ENCODE measurements around the gene OTOG. TPM values are rescaled to one million over a fixed set of nuclear protein-coding genes. Genes with fewer than 3 reads are reported as not detected.

OTOG gene
- total RNA-seq, 1 experiment from 2014 or later: not detected

DNA sequence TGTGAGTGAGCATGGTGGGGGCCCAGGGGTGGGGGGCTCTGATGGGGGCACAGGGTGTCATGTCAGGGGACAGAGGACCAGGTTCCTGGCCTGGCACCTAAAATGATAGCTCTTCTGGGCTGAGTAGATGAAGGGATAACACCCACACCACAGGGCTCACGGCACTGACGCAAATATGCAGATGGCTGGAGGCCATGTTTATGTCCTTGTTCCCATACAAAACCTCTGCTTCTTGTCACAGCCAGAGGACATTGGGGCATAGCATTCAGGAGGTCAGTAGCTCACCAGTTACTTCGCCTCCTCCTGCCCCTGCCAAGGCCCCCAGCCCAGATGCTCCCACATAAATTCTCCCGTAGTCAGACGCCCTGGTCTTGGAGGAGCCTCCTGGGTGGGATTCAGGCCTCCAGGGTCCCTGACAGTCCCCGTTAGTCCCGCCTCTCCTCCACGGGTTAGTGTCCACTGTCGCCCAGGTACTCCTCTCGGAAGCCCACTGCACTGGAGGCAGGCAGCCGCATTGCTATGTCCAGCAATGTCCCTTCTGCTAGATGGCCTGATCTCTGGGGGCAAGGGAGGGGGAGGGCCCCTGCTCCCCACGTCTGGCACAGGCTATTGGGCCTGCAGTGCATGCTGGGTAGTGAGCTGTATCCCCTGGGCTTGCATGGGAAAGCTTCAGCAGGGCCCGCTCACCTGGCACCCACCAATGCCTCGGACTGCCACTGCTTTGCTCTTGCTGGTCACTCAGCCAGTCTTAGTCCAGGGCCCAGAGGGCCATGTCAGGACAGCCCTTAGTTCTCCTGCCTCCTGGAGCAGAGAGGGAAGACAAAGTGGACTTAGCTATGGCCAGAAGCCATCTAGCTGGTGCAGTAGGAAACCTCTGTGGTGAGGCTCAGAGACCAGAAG is 96.7 kb downstream of the OTOG start:
- TF ChIP-seq, protein P1, sequence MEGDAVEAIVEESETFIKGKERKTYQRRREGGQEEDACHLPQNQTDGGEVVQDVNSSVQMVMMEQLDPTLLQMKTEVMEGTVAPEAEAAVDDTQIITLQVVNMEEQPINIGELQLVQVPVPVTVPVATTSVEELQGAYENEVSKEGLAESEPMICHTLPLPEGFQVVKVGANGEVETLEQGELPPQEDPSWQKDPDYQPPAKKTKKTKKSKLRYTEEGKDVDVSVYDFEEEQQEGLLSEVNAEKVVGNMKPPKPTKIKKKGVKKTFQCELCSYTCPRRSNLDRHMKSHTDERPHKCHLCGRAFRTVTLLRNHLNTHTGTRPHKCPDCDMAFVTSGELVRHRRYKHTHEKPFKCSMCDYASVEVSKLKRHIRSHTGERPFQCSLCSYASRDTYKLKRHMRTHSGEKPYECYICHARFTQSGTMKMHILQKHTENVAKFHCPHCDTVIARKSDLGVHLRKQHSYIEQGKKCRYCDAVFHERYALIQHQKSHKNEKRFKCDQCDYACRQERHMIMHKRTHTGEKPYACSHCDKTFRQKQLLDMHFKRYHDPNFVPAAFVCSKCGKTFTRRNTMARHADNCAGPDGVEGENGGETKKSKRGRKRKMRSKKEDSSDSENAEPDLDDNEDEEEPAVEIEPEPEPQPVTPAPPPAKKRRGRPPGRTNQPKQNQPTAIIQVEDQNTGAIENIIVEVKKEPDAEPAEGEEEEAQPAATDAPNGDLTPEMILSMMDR (conservative IDR thresholded peaks at IDR 0.05): no peak
- no peak for TF ChIP-seq EZH2 (IDR thresholded peaks at IDR 0.05; ENCODE audit: low read depth)
- ChIA-PET CTCF (no interaction called here), POLR2A (ENCODE audit: unreplicated experiment) (no interaction called here)
- H2AFZ ChIP-seq: no peak overlapping the region
- H3F3A ChIP-seq (ENCODE audit: insufficient read depth, low read depth): no peaks in the 10 kb centered on the region
- intact Hi-C loops (cut with micrococcal nuclease; ENCODE audit: unreplicated experiment): no loop called here
- H3K79me2 ChIP-seq (ENCODE audit: low read depth): no peaks in the 10 kb centered on the region
- no peak for DNase-seq
- H3K9me3 ChIP-seq (ENCODE audit: insufficient read depth, low read depth): no peaks in the 10 kb centered on the region
- H3K27ac ChIP-seq: no peak overlapping the region
- no TSS peak for BruUV-seq (replicated peaks)
- H4K20me1 ChIP-seq (ENCODE audit: insufficient read depth): no peaks in the 10 kb centered on the region; the same call in 1 of the 2 replicates
- H3K36me3 ChIP-seq (ENCODE audit: low read depth): no peaks in the 10 kb centered on the region
- no peak overlapping the region for H3K4me3 ChIP-seq
- H3K4me2 ChIP-seq: no peak overlapping the region
- no peaks in the 10 kb centered on the region for H3K4me1 ChIP-seq (replicated peaks; ENCODE audit: insufficient read depth)
- H3K27me3 ChIP-seq (ENCODE audit: insufficient read depth, low read depth): peaks cover 84% of the 10 kb centered on the region
- no peaks in the 10 kb centered on the region for H3K9me2 ChIP-seq (ENCODE audit: insufficient read depth)

DNA sequence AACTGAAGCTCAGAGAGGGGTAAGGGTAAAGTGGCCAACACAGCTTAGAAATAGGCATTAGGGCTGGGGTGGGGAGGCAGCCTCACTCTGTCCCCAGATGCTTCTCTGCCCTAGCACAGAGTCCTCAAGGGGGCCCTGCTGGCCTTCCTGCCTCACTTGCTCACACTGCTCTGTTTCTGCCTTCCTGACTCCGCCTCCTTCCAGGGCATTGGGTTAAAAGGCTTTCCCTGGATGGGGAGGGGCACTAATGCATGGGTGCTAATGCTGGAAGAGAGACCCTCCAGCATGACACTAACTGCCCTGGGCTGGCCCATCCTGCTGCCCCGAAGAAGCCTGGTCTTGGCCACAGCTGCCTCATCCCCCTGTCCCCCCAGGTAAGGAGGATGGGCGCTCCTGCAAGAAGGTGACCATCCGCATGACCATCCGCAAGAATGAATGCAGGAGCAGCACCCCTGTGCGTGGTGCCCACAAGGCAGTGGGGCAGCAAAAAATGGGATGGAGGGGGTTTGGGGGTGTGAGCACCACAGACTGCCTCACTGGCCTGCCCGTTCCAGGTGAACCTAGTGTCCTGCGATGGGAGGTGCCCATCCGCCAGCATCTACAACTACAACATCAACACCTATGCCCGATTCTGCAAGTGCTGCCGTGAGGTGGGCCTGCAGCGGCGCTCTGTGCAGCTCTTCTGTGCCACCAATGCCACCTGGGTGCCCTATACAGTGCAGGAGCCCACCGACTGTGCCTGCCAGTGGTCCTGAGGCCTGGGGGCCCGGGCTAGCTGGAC is 98.3 kb downstream of the OTOG start:
- no TSS peak for BruUV-seq (replicated peaks)
- H3K9me3 ChIP-seq (ENCODE audit: insufficient read depth, low read depth): no peaks in the 10 kb centered on the region
- no peak overlapping the region for H3K27ac ChIP-seq
- no peaks in the 10 kb centered on the region for H3K9me2 ChIP-seq (ENCODE audit: insufficient read depth)
- TF ChIP-seq, protein P1 (conservative IDR thresholded peaks at IDR 0.05): no peak
- TF ChIP-seq EZH2 (IDR thresholded peaks at IDR 0.05; ENCODE audit: low read depth): no peak
- no peaks in the 10 kb centered on the region for H3K79me2 ChIP-seq (ENCODE audit: low read depth)
- no peaks in the 10 kb centered on the region; the same call in 1 of the 2 replicates for H4K20me1 ChIP-seq (ENCODE audit: insufficient read depth)
- H2AFZ ChIP-seq: no peak overlapping the region
- H3F3A ChIP-seq (ENCODE audit: insufficient read depth, low read depth): no peaks in the 10 kb centered on the region
- ChIA-PET CTCF (no interaction called here), POLR2A (ENCODE audit: unreplicated experiment) (no interaction called here)
- peaks cover 78% of the 10 kb centered on the region for H3K27me3 ChIP-seq (ENCODE audit: insufficient read depth, low read depth)
- no peaks in the 10 kb centered on the region for H3K4me1 ChIP-seq (replicated peaks; ENCODE audit: insufficient read depth)
- H3K36me3 ChIP-seq (ENCODE audit: low read depth): no peaks in the 10 kb centered on the region
- intact Hi-C loops (cut with micrococcal nuclease; ENCODE audit: unreplicated experiment): no loop called here
- no peak overlapping the region for H3K4me3 ChIP-seq
- no peak overlapping the region for H3K4me2 ChIP-seq
- DNase-seq: no peak

GRCh38 chr11:17646451-17647145 is 99.5 kb downstream of the OTOG start:
- TF ChIP-seq, protein P1 (conservative IDR thresholded peaks at IDR 0.05): no peak
- no peak for TF ChIP-seq EZH2 (IDR thresholded peaks at IDR 0.05; ENCODE audit: low read depth)
- Histone ChIP-seq H3K36me3 (ENCODE audit: low read depth) (no peaks in the 10 kb centered on the region), H3K9me2 (ENCODE audit: insufficient read depth) (no peaks in the 10 kb centered on the region), H3K4me2 (no peak overlapping the region), H3K9me3 (ENCODE audit: insufficient read depth, low read depth) (no peaks in the 10 kb centered on the region), H3K27me3 (ENCODE audit: insufficient read depth, low read depth) (peaks cover 76% of the 10 kb centered on the region), H3K27ac (no peak overlapping the region), H4K20me1 (ENCODE audit: insufficient read depth) (no peaks in the 10 kb centered on the region), H3K4me1 (replicated peaks; ENCODE audit: insufficient read depth) (no peaks in the 10 kb centered on the region), H3K4me3 (no peak overlapping the region), H2AFZ (no peak overlapping the region), H3F3A (ENCODE audit: insufficient read depth, low read depth) (no peaks in the 10 kb centered on the region), H3K79me2 (ENCODE audit: low read depth) (no peaks in the 10 kb centered on the region)
- no TSS peak for BruUV-seq (replicated peaks)
- intact Hi-C loops (cut with micrococcal nuclease; ENCODE audit: unreplicated experiment): no loop called here
- DNase-seq: no peak
- CTCF ChIA-PET: no interaction called here
- POLR2A ChIA-PET (ENCODE audit: unreplicated experiment): no interaction called here
